ENCODE measurements around the gene TAF4B. TPM values are rescaled to one million over a fixed set of nuclear protein-coding genes. Genes with fewer than 3 reads are reported as not detected.

Gene TAF4B
- total and polyA plus RNA-seq, 10 of the 15 experiments (the other 5 are each of a cell fraction or from before 2014, with no cell fraction given), result 2.3 to 15.0 (median 12.2) TPM

- in situ Hi-C loops (cut with MboI), result no loop called here
- H3K27me3 ChIP-seq (replicated peaks in 1 of 2; ENCODE audit: control insufficient read depth in 2 of 2, insufficient read depth in 2 of 2, low read length in 1 of 2), result no peaks in the 10 kb centered on the region
- POLR2A ChIA-PET, result no interaction called here
- 0 out of 2 replicates have a peak overlapping the region, but pooled peaks have one; percentile 2 for H3K4me3 ChIP-seq
- RAD21 ChIA-PET (ENCODE audit: unreplicated experiment), result interaction anchor here (1.9 kb wide), 1 partner anchor 49 kb away, joined by 5 read pairs; no protein-coding TSS in a partner anchor
- SMC1A ChIA-PET (ENCODE audit: uncharacterized antibody, unreplicated experiment), result interaction anchor here (0.7 to 2.8 kb wide), 3 partner anchors 26 to 29 kb away, joined by 3 to 7 read pairs (median 3); no protein-coding TSS in a partner anchor
- ATAC-seq, result peak; percentile 81
- H3K9ac ChIP-seq (ENCODE audit: control insufficient read depth, insufficient read depth, low read length), result no peak overlapping the region; the same call in 1 of the 2 replicates
- peaks cover 13% of the 10 kb centered on the region for H3K4me1 ChIP-seq (ENCODE audit: control insufficient read depth, insufficient read depth, low read length)
- CTCF ChIA-PET, result interaction anchor here (0.7 to 4.3 kb wide), 4 partner anchors 26 to 50 kb away, joined by 3 to 18 read pairs (median 4); no protein-coding TSS in a partner anchor
- H3K4me2 ChIP-seq (ENCODE audit: control insufficient read depth, insufficient read depth), result peak overlapping the region; percentile 46; the same call in 1 of the 2 replicates
- no peak overlapping the region; the same call in 1 of the 2 replicates for H2AFZ ChIP-seq (ENCODE audit: control insufficient read depth, low read depth, low read length)
- 49% methylated on average over 4 of the region's 4 CpGs for WGBS (ENCODE audit: insufficient coverage, insufficient replicate concordance, low lambda C conversion rate, missing lambda C conversion rate)
- H4K20me1 ChIP-seq (ENCODE audit: control insufficient read depth, insufficient read depth), result no peaks in the 10 kb centered on the region
- no peaks in the 10 kb centered on the region; the same call in 2 of the 3 replicates for H3K9me3 ChIP-seq (replicated peaks; ENCODE audit: control insufficient read depth, insufficient read depth, low read length)
- intact Hi-C loops (cut with micrococcal nuclease; ENCODE audit: unreplicated experiment), result no loop called here
- DNase-seq (ENCODE audit: low read depth, low spot score), result peak; percentile 1
- H3K36me3 ChIP-seq (ENCODE audit: control insufficient read depth in 2 of 2, insufficient read depth in 2 of 2, low read length in 1 of 2), result peaks cover 0 to 5% of the 10 kb centered on the region in 2 experiments; a peak in 1 of 4 replicates
- H3K27ac ChIP-seq (ENCODE audit: control insufficient read depth, insufficient read depth), result peak overlapping the region; percentile 76
- FAIRE-seq, result peak; percentile 44
- H3K79me2 ChIP-seq (ENCODE audit: control insufficient read depth, insufficient read depth, low read length), result no peaks in the 10 kb centered on the region
- BruUV-seq (replicated peaks), result no TSS peak
- TF ChIP-seq ASH2L (IDR thresholded peaks at IDR 0.05; ENCODE audit: borderline replicate concordance, low read depth) (no peak), ZNF217 (IDR thresholded peaks at IDR 0.05) (no peak), HSF1 (IDR thresholded peaks at IDR 0.05; ENCODE audit: low read depth, low read length) (no peak), ZBTB4 (CRISPR knock-in tag; IDR thresholded peaks at IDR 0.05) (no peak), TBL1XR1 (IDR thresholded peaks at IDR 0.05; ENCODE audit: low read depth, low read length) (no peak), ZNF592 (IDR thresholded peaks at IDR 0.05) (no peak), KLF5 (IDR thresholded peaks at IDR 0.05; ENCODE audit: partially characterized antibody) (no peak)
These were observed 130.0 kb downstream of the TAF4B start for GRCh38 chr18:26356045-26356785.

Data from GM12878 (cell line).